Measurements from ENCODE around the gene MYO5A. TPM values are rescaled to one million over a fixed set of nuclear protein-coding genes. Genes with fewer than 3 reads are reported as not detected.
"Not testable (repeated sequence)": the region's sequence is repeated elsewhere in the genome, so short reads cannot be mapped to it uniquely, and the experiment has no call there.

MYO5A gene
- total RNA-seq, 1 experiment from 2014 or later, result 61.1 TPM

DNA sequence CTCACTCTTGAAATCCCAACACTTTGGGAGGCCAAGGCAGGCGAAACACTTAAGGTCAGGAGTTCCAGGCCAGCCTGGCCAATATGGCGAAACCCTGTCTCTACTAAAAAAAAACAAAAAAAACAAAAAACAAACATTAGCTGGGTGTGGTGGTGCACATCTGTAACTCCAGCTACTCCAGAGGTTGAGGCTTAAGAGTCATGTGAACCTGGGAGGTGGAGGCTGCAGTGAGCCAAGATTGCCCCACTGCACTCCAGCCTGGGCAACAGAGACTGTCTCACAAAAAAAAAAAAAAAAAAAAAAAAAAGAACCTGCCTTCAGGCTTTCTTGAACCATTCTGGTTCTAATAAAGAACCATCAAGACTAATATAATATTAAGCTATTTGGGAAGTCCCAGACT is 23.6 kb upstream of the MYO5A start:
- no peak overlapping the region for H3K4me3 ChIP-seq (ENCODE audit: low read depth in 2 of 2, low read length in 2 of 2)
- POLR2A ChIA-PET, result no interaction called here
- no peak for TF ChIP-seq SIN3A (IDR thresholded peaks at IDR 0.05; ENCODE audit: borderline replicate concordance, insufficient read depth, low read depth, low read length)
- no peak for TF ChIP-seq POLR2AphosphoS5 (IDR thresholded peaks at IDR 0.05; ENCODE audit: low read depth, low read length)
- no peak for TF ChIP-seq TCF7L2 (IDR thresholded peaks at IDR 0.05; ENCODE audit: low read depth, low read length)
- TF ChIP-seq, protein P1, sequence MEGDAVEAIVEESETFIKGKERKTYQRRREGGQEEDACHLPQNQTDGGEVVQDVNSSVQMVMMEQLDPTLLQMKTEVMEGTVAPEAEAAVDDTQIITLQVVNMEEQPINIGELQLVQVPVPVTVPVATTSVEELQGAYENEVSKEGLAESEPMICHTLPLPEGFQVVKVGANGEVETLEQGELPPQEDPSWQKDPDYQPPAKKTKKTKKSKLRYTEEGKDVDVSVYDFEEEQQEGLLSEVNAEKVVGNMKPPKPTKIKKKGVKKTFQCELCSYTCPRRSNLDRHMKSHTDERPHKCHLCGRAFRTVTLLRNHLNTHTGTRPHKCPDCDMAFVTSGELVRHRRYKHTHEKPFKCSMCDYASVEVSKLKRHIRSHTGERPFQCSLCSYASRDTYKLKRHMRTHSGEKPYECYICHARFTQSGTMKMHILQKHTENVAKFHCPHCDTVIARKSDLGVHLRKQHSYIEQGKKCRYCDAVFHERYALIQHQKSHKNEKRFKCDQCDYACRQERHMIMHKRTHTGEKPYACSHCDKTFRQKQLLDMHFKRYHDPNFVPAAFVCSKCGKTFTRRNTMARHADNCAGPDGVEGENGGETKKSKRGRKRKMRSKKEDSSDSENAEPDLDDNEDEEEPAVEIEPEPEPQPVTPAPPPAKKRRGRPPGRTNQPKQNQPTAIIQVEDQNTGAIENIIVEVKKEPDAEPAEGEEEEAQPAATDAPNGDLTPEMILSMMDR (IDR thresholded peaks at IDR 0.05), result no peak
- TF ChIP-seq, protein P2, sequence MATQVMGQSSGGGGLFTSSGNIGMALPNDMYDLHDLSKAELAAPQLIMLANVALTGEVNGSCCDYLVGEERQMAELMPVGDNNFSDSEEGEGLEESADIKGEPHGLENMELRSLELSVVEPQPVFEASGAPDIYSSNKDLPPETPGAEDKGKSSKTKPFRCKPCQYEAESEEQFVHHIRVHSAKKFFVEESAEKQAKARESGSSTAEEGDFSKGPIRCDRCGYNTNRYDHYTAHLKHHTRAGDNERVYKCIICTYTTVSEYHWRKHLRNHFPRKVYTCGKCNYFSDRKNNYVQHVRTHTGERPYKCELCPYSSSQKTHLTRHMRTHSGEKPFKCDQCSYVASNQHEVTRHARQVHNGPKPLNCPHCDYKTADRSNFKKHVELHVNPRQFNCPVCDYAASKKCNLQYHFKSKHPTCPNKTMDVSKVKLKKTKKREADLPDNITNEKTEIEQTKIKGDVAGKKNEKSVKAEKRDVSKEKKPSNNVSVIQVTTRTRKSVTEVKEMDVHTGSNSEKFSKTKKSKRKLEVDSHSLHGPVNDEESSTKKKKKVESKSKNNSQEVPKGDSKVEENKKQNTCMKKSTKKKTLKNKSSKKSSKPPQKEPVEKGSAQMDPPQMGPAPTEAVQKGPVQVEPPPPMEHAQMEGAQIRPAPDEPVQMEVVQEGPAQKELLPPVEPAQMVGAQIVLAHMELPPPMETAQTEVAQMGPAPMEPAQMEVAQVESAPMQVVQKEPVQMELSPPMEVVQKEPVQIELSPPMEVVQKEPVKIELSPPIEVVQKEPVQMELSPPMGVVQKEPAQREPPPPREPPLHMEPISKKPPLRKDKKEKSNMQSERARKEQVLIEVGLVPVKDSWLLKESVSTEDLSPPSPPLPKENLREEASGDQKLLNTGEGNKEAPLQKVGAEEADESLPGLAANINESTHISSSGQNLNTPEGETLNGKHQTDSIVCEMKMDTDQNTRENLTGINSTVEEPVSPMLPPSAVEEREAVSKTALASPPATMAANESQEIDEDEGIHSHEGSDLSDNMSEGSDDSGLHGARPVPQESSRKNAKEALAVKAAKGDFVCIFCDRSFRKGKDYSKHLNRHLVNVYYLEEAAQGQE (IDR thresholded peaks at IDR 0.05; ENCODE audit: insufficient read depth in 1 of 2, low read depth in 2 of 2, low read length in 1 of 2), result no peak
- DNase-seq (ENCODE audit: low read depth, low spot score) (no peak), ATAC-seq (no peak)
- CTCF ChIA-PET, result interaction anchor here (0.5 to 0.7 kb wide), 2 partner anchors 12 to 52 kb away, joined by 5 to 7 read pairs; no protein-coding TSS in a partner anchor
- in situ Hi-C loops (cut with HindIII; ENCODE audit: low pct_unique_long_range_greater_than_20kb, low sequenced_read_pairs) (no loop called here), intact Hi-C loops (cut with micrococcal nuclease; ENCODE audit: unreplicated experiment) (loop anchor here (10.0 kb wide), 1 partner anchor 62 kb away; no protein-coding TSS in a partner anchor)
- H3K27me3 ChIP-seq (ENCODE audit: control insufficient read depth, insufficient read depth, low read length), result no peaks in the 10 kb centered on the region
- no TSS peak for BruUV-seq (replicated peaks)
- H3K9me3 ChIP-seq (ENCODE audit: control insufficient read depth, insufficient read depth, low read depth, low read length), result no peaks in the 10 kb centered on the region
- no peak overlapping the region for H3K27ac ChIP-seq (ENCODE audit: low read length)
- H3K4me1 ChIP-seq (ENCODE audit: control insufficient read depth, insufficient read depth, low read length), result no peaks in the 10 kb centered on the region
- H3K36me3 ChIP-seq (ENCODE audit: control insufficient read depth, insufficient read depth, low read length), result peaks cover 53% of the 10 kb centered on the region

DNA sequence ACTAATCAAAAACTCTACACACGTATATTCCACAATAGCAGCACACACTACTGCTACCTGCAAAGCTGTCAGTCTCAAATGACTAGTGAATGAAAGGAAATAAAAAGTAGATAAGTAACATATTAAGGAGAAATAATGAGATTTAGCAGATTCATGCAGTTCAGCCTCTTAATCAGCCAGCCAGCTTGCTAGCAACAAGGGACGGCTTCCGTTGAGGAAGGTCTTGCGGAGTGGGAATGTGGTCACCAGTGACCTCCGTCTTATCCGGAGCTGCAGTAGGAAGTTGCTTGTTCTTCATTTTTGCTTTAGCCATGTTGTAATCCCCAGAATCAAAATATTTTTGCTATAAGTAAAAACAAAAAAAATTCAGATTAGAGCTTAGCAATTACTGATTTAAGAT is 23.1 kb upstream of the MYO5A start:
- TF ChIP-seq TCF7L2 (IDR thresholded peaks at IDR 0.05; ENCODE audit: low read depth, low read length) (no peak), POLR2AphosphoS5 (IDR thresholded peaks at IDR 0.05; ENCODE audit: low read depth, low read length) (no peak)
- TF ChIP-seq, protein P2 (IDR thresholded peaks at IDR 0.05; ENCODE audit: insufficient read depth in 1 of 2, low read depth in 2 of 2, low read length in 1 of 2), result no peak
- in situ Hi-C loops (cut with HindIII; ENCODE audit: low pct_unique_long_range_greater_than_20kb, low sequenced_read_pairs), result no loop called here
- ChIA-PET POLR2A (no interaction called here), CTCF (interaction anchor here (0.5 to 0.7 kb wide), 2 partner anchors 13 to 51 kb away, joined by 5 to 7 read pairs; no protein-coding TSS in a partner anchor)
- Histone ChIP-seq H3K27ac (ENCODE audit: low read length) (no peak overlapping the region), H3K27me3 (ENCODE audit: control insufficient read depth, insufficient read depth, low read length) (no peaks in the 10 kb centered on the region), H3K9me3 (ENCODE audit: control insufficient read depth, insufficient read depth, low read depth, low read length) (no peaks in the 10 kb centered on the region), H3K4me3 (ENCODE audit: low read depth in 2 of 2, low read length in 2 of 2) (no peak overlapping the region), H3K36me3 (ENCODE audit: control insufficient read depth, insufficient read depth, low read length) (peaks cover 53% of the 10 kb centered on the region), H3K4me1 (ENCODE audit: control insufficient read depth, insufficient read depth, low read length) (no peaks in the 10 kb centered on the region)
- DNase-seq (ENCODE audit: low read depth, low spot score) (no peak), ATAC-seq (no peak)
- no TSS peak for BruUV-seq (replicated peaks)
- intact Hi-C loops (cut with micrococcal nuclease; ENCODE audit: unreplicated experiment), result loop anchor here (10.0 kb wide), 1 partner anchor 63 kb away; no protein-coding TSS in a partner anchor

DNA sequence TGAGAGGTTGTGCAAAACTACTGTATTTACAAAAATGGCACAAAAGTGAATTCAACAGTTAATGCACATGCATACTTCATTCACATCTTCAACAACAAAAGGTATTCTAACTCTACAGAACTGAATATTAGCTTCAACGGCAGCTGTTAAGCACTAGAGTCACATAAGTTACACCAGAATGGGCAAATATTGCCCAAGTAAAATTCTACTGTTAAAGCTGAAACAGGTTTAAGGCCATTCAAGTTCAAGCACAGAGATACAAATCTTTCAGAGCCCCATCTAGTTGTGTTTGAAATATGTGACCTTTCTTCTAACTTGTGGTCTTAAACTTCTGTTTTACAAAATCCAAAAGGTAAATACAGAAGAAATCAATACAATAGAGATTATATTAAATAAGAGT is 22.5 kb upstream of the MYO5A start:
- H3K4me1 ChIP-seq (ENCODE audit: control insufficient read depth, insufficient read depth, low read length); H3K27me3 ChIP-seq (ENCODE audit: control insufficient read depth, insufficient read depth, low read length); H3K4me3 ChIP-seq (ENCODE audit: low read depth in 2 of 2, low read length in 2 of 2); H3K27ac ChIP-seq (ENCODE audit: low read length); POLR2A ChIA-PET; ATAC-seq; in situ Hi-C loops (cut with HindIII; ENCODE audit: low pct_unique_long_range_greater_than_20kb, low sequenced_read_pairs); H3K9me3 ChIP-seq (ENCODE audit: control insufficient read depth, insufficient read depth, low read depth, low read length); BruUV-seq (replicated peaks); DNase-seq (ENCODE audit: low read depth, low spot score): not testable (repeated sequence)
- CTCF ChIA-PET, result interaction anchor here (0.5 kb wide), 1 partner anchor 310 kb away, joined by 7 read pairs; no protein-coding TSS in a partner anchor
- H3K36me3 ChIP-seq (ENCODE audit: control insufficient read depth, insufficient read depth, low read length), result peaks cover 50% of the 10 kb centered on the region
- intact Hi-C loops (cut with micrococcal nuclease; ENCODE audit: unreplicated experiment), result loop anchor here (10.0 kb wide), 1 partner anchor 64 kb away; no protein-coding TSS in a partner anchor
